Posterior vena cava (tissue), 2 donors: ENCODE measurements around the gene C3orf20. TPM values are rescaled to one million over a fixed set of nuclear protein-coding genes. Genes with fewer than 3 reads are reported as not detected.
"Not testable (repeated sequence)": the region's sequence is repeated elsewhere in the genome, so short reads cannot be mapped to it uniquely, and the experiment has no call there.

Source experiments
- DNase-seq: peaks from one replicate; pipeline ENCODE4 v3.0.0-alpha.2; 2020; ENCODE audit warnings: low spot score
- intact Hi-C, 2 donors: fragments of 100-400 bp; cut with DNase I; formaldehyde crosslinking; loops; one replicate each; pipeline versions ENCODE4 v1.14.1 to v1.14.2; 2022 to 2023
- total RNA-seq, 2 donors: library from RNA; stranded (reverse); fragmentation: NEBNext Ultra II Directional; extraction: Animal tissue kit (Norgen Biotek cat#: 25700); gene quantifications; one replicate each; pipeline ENCODE4 v1.2.1, GENCODE V29; 2021
- donor health status: DM: yes; HTN: yes; CAD: no.
- donor health status: DM: yes; HTN: yes; CAD: no.

The C3orf20 gene
- total RNA-seq, 2 donors from 2014 or later = 0.10 TPM; not detected in 1

GRCh38 chr3:14730703-14731382, 55.9 kb downstream of the C3orf20 start:
- intact Hi-C loops = no loop called here

GRCh38 chr3:14740983-14741382, 66.0 kb downstream of the C3orf20 start:
- no peak for DNase-seq
- intact Hi-C loops = no loop called here

More at GRCh38 chr3:14730703-14731382, 55.9 kb downstream of the C3orf20 start:
- DNase-seq = no peak

- DNase-seq = no peak
- intact Hi-C loops = no loop called here
Observed at GRCh38 chr3:14741510-14741909, 66.6 kb downstream of the C3orf20 start.

- no peak for DNase-seq
- intact Hi-C loops = no loop called here
Observed at GRCh38 chr3:14744556-14744955, 69.6 kb downstream of the C3orf20 start.

- no peak for DNase-seq
- intact Hi-C loops = no loop called here
Observed at GRCh38 chr3:14750650-14751049, 75.7 kb downstream of the C3orf20 start.

GRCh38 chr3:14752979-14753378, 78.0 kb downstream of the C3orf20 start:
- DNase-seq, intact Hi-C loops: not testable (repeated sequence)

GRCh38 chr3:14757153-14757700, 82.3 kb downstream of the C3orf20 start:
- no peak for DNase-seq
- intact Hi-C loops = no loop called here

- intact Hi-C loops = no loop called here
- DNase-seq = no peak
Observed at GRCh38 chr3:14758297-14758696, 83.4 kb downstream of the C3orf20 start.

GRCh38 chr3:14758959-14759358, 84.0 kb downstream of the C3orf20 start:
- intact Hi-C loops = no loop called here
- DNase-seq = no peak

- no peak for DNase-seq
- intact Hi-C loops = no loop called here
Observed at GRCh38 chr3:14760185-14760584, 85.2 kb downstream of the C3orf20 start.

DNA sequence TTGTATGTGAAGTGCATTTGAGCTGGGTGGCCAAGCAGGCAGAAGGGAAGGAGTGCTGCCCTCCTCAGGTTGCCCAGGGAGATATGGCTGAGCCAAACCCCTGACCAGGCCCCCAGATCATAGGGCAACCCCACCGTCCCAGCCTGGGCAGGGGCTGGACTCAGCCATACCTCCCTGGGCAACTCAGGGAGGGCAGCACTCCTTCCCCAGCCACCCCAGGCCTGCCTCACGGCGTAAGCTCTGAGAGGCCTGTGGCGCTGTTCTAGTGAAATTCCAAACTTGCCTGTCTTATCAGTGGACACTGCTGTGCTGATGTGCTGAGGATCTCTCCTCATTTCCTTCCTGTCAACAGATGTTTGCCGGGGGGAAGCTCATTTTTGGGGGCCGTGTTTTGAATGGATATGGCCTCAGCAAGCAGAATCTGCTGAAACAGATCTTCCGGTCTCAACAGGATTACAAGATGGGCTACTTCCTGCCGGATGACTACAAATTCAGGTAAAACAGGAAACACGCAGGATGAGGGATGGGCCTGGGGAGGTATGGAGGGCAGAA, 86.3 kb downstream of the C3orf20 start:
- intact Hi-C loops = no loop called here

DNA sequence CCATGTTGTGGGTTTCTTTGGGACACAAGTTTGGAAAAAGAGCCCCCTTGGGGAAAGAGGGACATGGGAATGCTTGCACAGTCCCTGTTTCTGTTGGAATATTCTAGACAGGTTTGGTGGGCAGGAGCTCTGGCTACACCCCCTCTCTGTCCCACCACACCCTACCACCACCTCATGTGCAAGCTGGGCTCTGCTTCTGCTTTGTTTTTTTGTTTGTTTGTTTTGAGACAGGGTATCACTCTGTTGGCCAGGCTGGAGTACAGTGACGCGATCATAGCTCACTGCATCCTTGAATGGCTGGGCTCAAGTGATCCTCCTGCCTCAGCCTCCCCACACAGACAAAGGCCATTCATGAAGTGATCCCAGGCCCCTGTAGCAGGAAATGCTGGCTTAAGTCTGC, 86.9 kb downstream of the C3orf20 start:
- intact Hi-C loops = no loop called here
- DNase-seq = no peak

More for the DNA sequence above, 86.3 kb downstream of the C3orf20 start:
- peak; percentile 61 for DNase-seq

- intact Hi-C loops = no loop called here
- DNase-seq = no peak
Observed at GRCh38 chr3:14762701-14763100, 87.8 kb downstream of the C3orf20 start.

GRCh38 chr3:14764331-14765059, 89.6 kb downstream of the C3orf20 start:
- intact Hi-C loops = no loop called here
- DNase-seq = no peak

GRCh38 chr3:14765060-14765400, 90.1 kb downstream of the C3orf20 start:
- intact Hi-C loops = no loop called here
- DNase-seq = no peak

DNA sequence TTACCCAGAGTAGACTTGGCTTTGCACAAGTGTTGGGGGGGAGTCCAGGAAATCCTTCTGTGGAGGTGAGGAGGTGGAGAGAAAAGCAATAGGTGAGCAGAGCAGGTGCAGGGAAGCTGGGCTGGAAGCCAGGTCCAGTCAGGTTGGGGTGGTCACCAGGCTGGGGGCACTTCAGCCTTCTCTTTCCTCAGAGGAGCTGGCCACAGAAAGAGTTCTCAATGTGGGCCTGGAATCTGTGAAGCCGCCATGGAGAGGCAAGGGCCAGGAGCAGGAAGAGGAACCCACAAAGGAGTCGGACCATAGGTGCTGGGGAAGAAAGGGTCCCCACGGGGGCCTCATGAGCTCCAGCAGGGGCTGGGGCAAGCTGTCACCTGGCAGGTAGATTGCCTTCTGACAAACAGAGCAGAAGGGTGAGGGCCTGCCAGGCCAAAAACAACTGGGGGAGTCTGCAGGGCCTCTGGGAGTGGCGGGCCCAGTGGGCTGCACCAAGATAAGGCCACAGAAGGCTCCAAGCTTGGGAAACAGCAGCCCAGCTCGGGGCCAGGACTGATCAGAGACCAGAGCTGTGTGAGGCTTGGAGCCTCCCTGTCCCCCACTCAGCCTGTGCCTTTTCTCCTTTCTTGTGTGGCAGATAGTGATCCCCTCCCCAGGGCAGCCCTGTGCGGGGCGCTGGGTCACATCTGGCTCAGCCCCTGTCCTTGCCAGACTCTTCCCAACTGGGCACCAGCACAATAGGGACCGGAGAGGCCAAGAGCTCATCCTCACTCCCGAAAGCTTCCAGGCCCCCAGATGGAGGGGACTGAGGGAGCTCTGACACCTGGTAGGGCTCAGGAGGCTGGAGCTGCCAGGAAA, 90.9 kb downstream of the C3orf20 start:
- no peak for DNase-seq
- intact Hi-C loops = no loop called here

DNA sequence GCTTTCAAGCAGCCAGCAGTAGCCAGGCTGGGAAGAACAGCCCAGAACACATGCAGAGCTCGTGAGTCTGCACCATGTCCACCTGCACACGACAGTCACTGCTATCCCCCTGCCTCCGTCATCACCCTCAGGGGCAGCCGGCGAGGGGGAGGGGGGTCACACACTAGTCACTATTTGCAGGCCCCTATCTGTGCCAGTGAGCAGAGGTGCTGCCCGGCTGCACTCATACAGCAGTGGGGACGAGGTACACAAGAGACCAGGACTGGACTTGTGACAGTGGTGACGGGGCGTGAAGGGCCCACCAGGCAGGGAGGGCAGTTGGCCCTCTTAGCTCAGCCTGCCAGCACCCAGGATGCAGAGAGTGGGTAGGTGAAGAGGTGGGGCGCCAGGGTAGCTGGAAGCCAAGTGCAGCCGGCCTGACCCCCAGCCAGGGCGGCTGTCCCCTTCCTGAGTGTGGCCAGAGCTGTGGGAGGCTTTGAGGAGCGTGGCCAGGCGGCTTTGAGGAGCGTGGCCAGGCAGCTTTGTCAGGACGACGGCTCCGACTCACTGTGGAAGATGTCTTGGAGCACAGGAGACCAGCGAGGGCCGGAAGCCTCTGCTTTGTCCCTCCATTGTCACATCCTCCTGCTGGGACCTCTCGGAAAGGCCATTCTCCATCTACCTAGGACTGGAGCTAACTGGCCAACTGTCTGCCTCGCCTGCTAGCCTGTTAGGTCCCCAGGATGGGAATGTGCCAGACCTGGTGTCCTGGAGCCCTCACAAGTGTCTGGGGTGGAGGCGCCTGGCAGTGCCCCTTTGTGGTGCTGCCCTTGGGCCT, 91.7 kb downstream of the C3orf20 start:
- intact Hi-C loops = no loop called here
- DNase-seq = no peak

GRCh38 chr3:14767245-14768051, 92.5 kb downstream of the C3orf20 start:
- no peak for DNase-seq
- intact Hi-C loops = no loop called here
